Right ventricle myocardium superior (tissue), 1 donor: ENCODE results near the gene PTGES3. TPM values are rescaled to one million over a fixed set of nuclear protein-coding genes. Genes with fewer than 3 reads are reported as not detected.
A peak's percentile ranks its signal among the peaks of the same experiment; 100 is the strongest.
"Not testable (repeated sequence)": the region's sequence is repeated elsewhere in the genome, so short reads cannot be mapped to it uniquely, and the experiment has no call there.

Source experiments
- ATAC-seq: fragments of 200-7000 bp; cut with Tn5 transposase; one replicate; pipeline ENCODE4 v1.9.1; 2020; ENCODE audit warnings: mild to moderate bottlenecking; ENCODE audit not compliant: poor library complexity
- DNase-seq: peaks from one replicate; pipeline ENCODE4 v3.0.0-alpha.2; 2020
- intact Hi-C: fragments of 100-400 bp; cut with DNase I; formaldehyde crosslinking; loops from one replicate; pipeline ENCODE4 v1.11.2; 2022
- long read RNA-seq: library from polyadenylated mRNA; unstranded; transcript quantifications from one replicate; pipeline ENCODE4 v2.0.0, GENCODE V29; 2021
- total RNA-seq: library from RNA; stranded (reverse); fragmentation: NEBNext Ultra II Directional; extraction: Animal tissue kit (Norgen Biotek cat#: 25700); gene quantifications from one replicate; pipeline ENCODE4 v1.2.1, GENCODE V29; 2021
- donor health status: DM: no; HTN: yes; CAD: no; lungs with severe emphysema.

The PTGES3 gene, protein sequence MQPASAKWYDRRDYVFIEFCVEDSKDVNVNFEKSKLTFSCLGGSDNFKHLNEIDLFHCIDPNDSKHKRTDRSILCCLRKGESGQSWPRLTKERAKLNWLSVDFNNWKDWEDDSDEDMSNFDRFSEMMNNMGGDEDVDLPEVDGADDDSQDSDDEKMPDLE
- total RNA-seq: 132 TPM
- long read RNA-seq, transcript PTGES3-201 (8 exons, 1,920 nt): major isoform, 364 of 400 reads
- long read RNA-seq, transcript PTGES3-202 (7 exons, 1,547 nt): minor isoform, 11 of 400 reads
- long read RNA-seq, transcript PTGES3-204 (7 exons, 1,017 nt): minor isoform, 6 of 400 reads
- long read RNA-seq, partial matches to known transcripts: 3 of 400 reads
- long read RNA-seq, other reads (novel, unspliced or antisense): 16 of 400 reads

DNA sequence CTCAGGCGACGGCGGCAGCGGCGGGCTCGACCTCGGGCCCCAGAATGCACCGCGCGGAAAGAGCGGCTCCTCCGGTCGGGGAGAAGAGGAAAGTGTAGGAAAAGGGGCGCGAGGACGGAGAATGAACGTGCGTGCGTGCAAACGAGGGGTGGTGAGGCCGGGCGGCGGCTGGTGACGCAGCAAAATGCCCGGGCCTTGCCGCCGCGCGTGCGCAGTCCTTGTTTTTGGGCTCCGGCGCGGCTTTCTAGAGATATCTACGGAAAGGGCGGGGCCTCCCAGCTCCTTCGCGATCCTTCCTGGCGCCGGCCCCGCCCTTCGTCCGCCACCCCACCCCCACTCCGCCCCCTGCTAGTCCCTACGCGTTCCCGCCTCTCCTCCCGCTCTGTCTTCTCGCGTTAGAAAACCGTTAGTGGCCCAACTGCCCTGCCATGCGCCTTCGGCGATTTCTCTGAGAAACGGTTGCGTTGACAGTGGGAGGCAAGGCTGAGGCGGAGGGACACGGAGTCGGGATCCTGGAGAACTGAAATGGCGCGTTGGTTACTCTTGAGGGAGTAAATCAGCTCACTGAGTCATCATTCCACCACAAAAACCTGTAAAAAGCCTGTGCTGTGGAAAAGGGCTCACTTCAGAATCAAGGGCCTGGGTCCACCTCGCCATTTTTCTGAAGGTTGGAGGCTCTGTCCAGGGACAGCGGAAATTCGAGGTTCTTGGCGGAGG is at the start of gene PTGES3:
Gene PTGES3, minus strand, starts transcription at position 156 of the 717 bp plus-strand sequence. CDS start 285 bp downstream, outside the sequence.
- peak; percentile 99 for DNase-seq
- intact Hi-C loops: loop anchor here (5.0 kb wide), 1 partner anchor 34 kb away; no protein-coding TSS in a partner anchor

DNA sequence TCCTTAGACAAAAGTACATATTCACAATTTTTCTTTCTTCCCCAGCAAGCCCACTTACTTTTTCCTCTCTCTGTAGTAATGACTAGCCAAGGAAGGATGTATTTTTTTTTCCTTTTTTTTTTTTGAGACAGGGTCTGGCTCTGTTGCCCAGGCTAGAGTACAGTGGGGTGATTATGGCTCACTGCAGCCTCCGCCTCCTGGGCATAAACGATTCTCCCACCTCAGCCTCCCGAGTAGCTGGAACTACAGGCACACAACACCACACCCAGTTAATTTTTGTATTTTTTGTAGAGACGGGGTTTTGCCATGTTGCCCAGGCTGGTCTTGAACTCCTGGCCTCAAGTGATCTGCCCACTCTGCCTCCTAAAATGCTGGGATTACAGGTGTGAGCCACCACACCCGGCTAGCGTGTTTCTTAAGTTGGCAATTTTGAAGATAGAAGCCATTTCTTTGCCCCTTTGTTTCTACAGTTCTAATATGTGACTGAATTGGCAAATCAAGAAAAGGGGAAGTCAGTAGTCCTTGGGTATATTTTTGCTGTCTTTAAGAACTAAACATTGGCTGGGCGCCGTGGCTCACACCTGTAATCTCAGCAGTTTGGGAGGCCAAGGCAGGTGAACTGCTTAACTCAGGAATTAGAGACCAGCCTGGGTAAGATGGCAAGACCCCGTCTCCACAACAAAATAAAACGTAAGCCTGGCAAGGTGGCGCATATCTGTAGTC is 40.2 kb upstream of the PTGES3 start:
- no peak for DNase-seq
- intact Hi-C loops: no loop called here
- ATAC-seq: no peak

More for the DNA sequence above, at the start of gene PTGES3:
- ATAC-seq: peak; percentile 96

DNA sequence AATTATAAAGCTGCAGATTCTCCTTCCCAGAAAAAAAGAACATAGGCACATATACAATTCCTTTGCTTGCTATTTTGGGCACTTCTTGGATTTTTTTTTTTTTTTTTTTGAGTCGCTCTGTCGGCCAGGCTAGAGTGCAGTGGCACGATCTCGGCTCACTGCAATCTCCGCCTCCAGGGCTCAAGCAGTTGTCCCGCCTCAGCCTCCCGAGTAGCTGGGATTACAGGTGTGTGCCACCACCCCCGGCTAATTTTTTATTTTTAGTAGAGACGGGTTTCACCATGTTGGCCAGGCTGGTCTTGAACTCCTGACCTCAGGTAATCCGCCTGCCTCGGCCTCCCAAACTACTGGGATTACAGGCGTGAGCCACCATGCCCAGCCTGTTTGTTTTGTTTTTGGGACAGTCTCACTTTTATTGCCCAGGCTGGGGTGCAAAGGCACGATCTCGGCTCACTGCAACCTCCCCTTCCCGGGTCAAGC is 38.2 kb upstream of the PTGES3 start:
- DNase-seq, intact Hi-C loops, ATAC-seq: not testable (repeated sequence)

DNA sequence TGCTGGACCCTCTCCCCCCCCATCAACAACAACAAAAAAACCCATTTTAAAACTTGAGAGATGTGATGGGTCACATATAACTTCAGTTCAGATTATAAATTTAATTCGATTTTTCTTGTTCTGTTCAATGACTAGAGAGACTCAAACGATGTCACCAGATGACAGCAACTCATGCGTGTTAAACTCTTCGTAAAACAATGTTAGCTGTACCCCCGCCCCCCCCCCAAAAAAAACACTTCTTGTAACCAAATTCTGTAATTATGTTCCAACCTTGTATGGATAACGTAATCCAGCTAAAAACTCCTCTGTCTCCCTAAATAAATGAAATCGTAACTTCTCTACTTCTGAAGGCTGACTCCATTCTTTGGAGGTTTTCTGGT is 37.6 kb upstream of the PTGES3 start:
- intact Hi-C loops: no loop called here
- ATAC-seq (no peak), DNase-seq (no peak)

DNA sequence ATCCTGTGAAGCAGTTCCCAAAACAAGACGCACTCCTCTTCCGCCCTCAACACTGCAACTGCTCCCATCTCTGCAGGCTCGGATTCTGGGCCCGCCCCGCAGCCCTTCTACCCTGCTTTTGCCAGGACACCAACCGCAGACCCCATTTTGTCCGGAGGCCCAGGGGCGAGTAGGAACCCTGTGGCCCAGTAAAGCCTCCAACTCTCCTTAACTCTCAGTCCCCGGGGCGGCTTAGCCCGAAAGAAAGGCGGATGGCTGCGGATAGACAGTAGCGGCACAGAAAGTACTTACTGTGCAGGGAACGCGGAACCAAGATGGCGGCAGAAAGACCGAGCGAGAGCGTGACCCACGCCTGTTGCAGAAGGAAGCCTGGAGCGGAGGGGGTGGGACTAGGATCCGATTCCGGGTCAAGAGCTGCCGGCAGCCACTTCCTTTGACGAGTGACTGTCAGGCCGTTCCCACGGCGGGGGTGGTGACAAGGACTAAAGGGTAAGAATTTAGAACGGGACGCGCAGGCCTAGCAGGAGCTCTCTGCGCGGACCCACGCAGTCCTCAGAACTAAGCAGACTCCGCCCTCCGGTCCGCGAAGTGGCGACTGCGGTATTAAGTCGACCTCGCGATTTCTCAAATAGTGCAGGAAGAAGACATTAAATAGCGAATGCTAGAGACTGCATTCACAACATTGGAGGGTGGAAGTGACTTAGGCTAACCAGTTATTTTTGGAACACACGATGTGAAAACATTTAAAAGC is 37.1 kb upstream of the PTGES3 start, which contains the start of gene NACA:
Gene NACA, minus strand, starts transcription at position 328 of the 751 bp plus-strand sequence. CDS start 778 bp downstream, outside the sequence.
- intact Hi-C loops: loop anchor here (5.0 kb wide), 1 partner anchor 38 kb away; the partner anchor contains the start of gene PTGES3
- ATAC-seq (peak; percentile 97), DNase-seq (peak; percentile 99)

DNA sequence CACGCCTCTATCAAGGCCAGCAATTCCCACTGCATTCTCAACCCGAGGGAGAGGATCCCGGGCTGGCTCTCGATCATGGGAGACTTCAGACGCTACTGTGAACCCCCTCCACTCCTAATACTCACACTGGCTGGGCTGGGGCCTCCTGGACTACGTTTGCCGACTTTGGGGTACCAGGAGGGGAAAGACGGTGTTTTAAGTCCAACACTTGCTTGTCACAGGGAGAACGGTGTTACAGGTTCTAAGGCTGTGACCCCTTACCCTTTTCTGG is 36.6 kb upstream of the PTGES3 start:
- intact Hi-C loops: loop anchor here (5.0 kb wide), 1 partner anchor 37 kb away; the partner anchor contains the start of gene PTGES3
- DNase-seq (no peak), ATAC-seq (peak; percentile 14)

DNA sequence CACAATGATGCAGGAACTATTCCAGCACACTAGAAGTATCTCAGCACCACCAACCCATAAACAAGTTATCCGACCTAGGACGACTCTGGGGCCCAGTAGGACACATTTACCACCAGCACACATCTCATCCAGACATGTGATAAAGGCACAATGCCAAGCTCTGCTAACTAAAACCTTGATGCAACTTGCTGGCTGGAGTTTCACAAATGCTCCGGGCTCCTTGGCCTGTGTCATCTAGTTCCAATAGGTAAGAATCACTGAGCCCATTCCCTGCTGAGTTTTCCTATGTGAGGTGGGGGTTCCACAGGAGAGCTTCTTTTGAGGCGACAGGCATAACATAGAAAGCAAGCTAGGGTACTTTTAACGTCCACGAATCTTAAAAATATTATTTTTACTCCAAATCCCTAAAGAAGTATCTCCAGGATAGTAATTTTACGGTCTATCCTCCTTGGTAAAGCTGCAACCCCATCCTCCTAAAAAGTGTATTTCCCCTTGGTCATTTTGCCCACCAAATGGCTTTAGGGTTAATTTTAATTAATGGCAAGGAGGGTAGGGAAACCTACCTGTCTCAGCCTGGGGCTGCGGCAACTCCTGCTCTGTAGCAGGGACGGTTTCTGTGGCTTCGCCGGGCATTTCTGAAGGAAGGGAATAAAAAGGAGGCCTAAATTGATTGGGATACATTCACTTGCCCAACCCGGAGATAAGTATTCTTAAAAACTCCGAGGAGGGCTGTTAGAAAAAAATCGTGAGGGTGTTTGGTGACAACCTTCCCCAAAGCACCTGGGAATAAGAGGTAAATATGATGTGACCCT is 36.0 kb upstream of the PTGES3 start:
- ATAC-seq (peak; percentile 63), DNase-seq (peak; percentile 59)
- intact Hi-C loops: loop anchor here (5.0 kb wide), 1 partner anchor 37 kb away; the partner anchor contains the start of gene PTGES3

DNA sequence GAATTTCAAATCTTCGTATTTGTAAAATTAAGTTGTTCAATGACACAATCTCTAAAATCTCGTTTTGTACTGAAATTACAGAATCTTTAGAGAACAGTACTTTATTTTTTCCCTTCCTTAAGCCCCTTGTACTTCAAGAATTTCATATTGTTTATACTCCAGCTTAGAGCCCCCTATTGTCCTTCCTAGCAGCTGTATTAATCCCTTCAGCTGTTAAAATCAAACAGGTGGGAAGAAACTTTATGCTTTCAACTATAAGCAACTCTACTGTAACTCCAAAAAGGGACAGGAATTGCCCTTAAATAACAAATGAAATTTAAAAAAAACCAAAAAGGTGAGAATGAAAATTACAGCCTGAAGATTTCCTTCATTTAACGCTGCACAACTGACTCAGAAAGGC is 35.3 kb upstream of the PTGES3 start:
- intact Hi-C loops: loop anchor here (5.0 kb wide), 1 partner anchor 36 kb away; the partner anchor contains the start of gene PTGES3
- DNase-seq (no peak), ATAC-seq (no peak)

DNA sequence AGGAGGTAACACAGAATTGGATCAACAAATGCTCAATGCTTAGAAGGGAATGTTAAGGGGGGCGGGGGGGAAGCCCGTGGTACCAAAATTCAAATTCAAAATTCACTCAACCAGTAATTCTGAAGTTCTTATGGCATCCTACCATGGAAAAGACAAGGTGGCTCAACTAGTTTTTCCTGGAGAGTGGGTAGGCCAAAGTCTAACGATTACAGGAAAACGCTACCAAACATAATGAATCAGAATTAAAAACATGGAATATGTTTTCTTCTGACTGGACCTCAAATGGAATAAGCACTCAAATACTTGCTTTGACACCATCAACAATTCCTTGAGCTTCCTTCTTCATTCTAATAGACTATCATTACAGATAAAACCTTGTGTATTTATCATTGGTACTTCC is 34.7 kb upstream of the PTGES3 start:
- intact Hi-C loops: loop anchor here (5.0 kb wide), 1 partner anchor 36 kb away; the partner anchor contains the start of gene PTGES3
- DNase-seq (no peak), ATAC-seq (no peak)

DNA sequence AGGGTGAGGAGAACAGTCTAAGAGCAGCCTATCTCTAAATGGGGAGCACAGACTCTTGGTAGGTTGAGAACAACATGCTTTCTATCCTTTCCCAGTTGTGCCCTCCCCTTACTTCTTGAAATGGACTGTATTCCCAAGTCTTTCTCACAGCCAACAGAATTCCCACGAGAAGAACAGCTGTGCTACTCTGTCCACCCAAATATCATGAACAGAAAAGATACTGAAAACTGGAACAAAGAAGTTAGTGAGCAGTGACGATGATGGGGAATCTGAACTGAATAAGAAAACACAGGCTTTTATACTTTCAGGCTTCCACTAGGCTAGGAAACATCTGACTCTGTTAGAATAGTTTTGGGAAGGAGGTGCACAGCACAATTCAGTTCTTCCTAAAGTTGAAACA is 33.6 kb upstream of the PTGES3 start:
- no peak for DNase-seq

DNA sequence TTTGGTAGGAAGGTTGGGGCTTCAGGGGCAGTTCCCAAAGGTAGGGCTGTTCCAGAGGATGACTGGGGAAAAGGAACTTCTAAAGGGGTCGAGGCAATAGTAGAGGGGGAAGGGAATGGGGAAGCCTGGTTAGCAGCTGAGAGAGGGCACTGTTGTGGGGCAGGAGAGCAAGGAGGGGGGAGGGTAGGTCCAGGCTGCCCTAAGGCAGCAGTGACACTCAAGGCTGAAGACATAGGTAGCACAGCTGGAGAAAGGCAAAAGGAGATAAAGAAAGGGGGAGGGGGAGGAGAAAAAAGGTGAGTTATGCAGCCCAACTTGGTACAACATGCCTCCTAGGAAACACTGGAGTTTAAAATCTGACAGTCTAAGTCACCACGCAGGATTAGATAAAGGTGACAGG is 33.1 kb upstream of the PTGES3 start:
- intact Hi-C loops: loop anchor here (2.0 to 5.0 kb wide), 2 partner anchors 34 to 74 kb away; partner anchors contain the start of gene PTGES3
- no peak for ATAC-seq
- no peak for DNase-seq

More for the DNA sequence above, 33.6 kb upstream of the PTGES3 start:
- intact Hi-C loops: loop anchor here (2.0 to 5.0 kb wide), 2 partner anchors 34 to 75 kb away; partner anchors contain the start of gene PTGES3
- no peak for ATAC-seq

DNA sequence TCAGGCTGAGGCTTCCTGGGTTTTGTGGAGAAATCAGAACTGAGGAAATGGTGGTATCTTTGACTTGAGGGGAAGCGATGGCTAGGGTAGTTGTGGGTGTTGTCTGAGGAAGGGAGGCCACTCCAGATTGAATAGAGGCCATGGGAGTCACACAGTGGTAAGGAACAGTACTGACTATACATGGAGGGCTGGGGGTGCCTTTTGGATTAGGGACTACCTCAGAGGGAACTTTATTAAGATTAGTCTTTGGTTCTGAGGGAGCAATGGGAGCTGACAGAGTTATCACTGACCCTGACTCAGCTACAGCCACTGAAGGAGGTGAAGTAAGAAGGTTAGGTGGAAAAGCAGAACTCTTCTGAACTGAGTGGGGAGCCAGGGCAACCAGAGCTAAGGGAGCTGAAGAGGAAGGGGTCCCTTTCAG is 32.7 kb upstream of the PTGES3 start:
- intact Hi-C loops: loop anchor here (2.0 to 5.0 kb wide), 2 partner anchors 33 to 74 kb away; partner anchors contain the start of gene PTGES3
- DNase-seq (no peak), ATAC-seq (no peak)

DNA sequence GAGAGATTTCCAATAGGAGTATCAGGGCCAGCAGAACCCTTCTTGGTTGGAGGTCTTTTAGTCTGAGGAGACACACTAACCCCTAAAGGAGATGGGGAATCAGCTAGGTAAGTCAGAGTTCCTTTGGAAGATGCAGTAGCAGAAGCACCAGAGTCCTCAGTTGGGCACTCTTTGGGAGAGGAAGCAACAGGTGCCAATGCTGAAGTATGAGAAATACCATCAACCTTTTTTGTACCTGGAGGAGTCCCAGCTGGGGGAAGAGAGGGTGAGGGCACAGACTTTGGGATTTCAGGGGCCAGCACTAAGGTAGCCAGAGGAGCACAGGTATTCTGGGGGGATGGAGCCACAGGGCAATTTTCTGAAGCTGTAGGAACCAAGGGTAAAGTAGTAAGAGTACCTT is 31.0 kb upstream of the PTGES3 start:
- intact Hi-C loops: no loop called here
- DNase-seq (no peak), ATAC-seq (no peak)

DNA sequence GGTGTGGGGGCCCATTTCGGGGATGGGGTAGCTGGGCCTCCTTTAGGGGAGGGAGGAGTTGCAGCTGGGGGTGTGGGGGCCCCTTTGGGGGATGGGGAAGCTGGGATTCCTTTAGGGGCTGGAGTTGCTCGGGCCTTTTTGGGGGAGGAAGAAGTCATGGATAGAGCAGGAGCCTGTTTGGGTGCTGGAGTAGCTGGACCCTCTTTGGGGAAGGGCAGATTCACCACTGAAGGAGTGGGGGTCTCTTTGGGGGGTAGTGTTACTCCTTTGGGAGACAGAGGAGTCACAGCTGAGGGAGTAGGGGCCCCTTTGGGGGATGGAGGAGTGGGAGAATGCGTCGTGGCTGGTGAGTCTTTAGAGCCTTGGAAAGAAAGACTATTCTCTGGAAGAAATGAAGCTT is 30.6 kb upstream of the PTGES3 start:
- ATAC-seq (no peak), DNase-seq (no peak)
- intact Hi-C loops: no loop called here

DNA sequence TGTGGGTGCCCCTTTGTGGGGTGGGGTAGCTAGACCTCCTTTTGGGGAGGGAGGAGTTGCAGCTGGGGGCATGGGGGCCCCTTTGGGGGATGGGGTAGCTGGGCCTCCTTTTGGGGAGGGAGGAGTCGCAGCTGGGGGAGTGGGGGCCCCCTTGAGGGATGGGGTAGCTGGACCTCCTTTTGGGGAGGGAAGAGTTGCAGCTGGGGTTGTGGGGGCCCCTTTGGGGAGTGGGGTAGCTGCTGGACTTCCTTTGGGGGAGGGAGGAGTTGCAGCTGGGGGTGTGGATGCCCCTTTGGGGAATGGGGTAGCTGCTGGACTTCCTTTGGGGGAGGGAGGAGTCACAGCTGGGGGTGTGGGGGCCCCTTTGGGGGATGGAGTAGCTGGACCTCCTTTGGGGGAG is 30.1 kb upstream of the PTGES3 start:
- ATAC-seq (no peak), DNase-seq (no peak)
- intact Hi-C loops: no loop called here

DNA sequence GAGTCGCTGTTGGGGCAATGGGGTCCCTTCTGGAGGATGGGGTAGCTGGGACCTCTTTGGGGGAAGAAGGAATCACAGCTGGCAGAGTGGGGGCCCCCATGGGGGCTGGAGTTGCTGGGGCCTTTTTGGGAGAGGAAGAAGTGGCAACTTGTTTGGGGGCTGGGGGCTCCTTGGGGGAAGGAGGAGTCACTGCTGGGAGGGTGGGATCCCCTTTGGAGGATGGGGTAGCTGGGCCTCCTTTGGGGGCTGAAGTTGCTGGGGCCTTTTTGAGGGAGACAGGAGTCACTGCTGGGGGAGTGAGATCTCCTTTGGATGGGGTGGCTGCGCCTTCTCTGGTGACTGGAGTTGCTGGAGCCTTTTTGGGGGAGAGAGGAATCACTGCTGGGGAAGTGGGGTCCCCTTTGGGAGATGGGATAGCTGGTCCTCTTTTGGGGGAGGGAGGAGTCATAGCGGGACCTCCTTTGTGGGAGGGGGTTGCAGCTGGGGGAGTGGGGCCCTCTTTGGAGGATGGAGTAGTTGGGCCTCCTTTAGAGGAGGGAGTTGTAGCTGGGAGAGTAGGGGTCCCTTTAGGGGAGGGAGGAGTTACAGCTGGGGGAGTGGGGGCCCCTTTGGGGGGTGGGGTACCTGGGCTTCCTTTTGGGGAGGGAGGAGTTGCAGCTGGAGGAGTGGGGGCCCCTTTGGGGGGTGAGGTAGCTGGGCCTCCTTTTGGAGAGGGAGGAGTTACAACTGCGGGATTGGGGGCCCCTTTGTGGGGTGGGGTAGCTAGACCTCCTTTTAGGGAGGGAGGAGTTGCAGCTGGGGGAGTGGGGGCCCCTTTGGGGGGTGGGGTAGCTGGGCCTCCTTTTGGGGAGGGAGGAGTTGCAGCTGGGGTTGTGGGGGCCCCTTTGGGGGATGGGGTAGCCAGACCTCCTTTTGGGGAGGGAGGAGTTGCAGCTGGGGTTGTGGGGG is 29.1 kb upstream of the PTGES3 start:
- ATAC-seq (no peak), DNase-seq (no peak)
- intact Hi-C loops: no loop called here
